ENCODE measurements around the gene AGTPBP1. TPM values are rescaled to one million over a fixed set of nuclear protein-coding genes. Genes with fewer than 3 reads are reported as not detected.
A peak's percentile ranks its signal among the peaks of the same experiment; 100 is the strongest.
"Not testable (repeated sequence)": the region's sequence is repeated elsewhere in the genome, so short reads cannot be mapped to it uniquely, and the experiment has no call there.

The AGTPBP1 gene
- total and polyA plus RNA-seq, 5 experiments from 2014 or later, result 24.8 to 67.8 (median 46.3) TPM

DNA sequence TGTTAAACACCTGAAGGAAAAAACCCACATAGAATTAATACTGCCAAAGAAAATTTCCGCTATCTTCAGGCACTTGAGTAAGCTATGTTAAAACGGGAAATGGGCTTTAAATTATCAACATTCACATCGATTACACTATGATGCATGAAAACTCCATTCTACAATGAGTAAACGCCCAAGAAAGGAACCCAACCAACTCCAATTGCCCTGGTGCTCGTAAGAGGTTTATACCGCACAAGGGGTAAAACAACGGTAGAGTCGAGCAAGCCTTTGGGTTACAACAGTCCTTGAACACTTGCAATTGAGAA lies 1.0 kb downstream of the AGTPBP1 start:
- POLR2A ChIA-PET, result interaction anchor here (1.3 to 4.6 kb wide), 2 partner anchors 11 to 18 kb away, joined by 4 to 45 read pairs; no protein-coding TSS in a partner anchor

GRCh38 chr9:85738509-85738908 lies 3.2 kb downstream of the AGTPBP1 start:
- H3K4me1 Mint-ChIP-seq, result peaks cover 9 to 58% (median 50%) of the 10 kb centered on the region in 4 donors
- peaks cover 0 to 4% (median 3%) of the 10 kb centered on the region in 3 donors for H3K36me3 Mint-ChIP-seq
- H3K9me3 Mint-ChIP-seq, result peaks cover 0 to 2% (median 0%) of the 10 kb centered on the region in 9 donors
- POLR2A ChIA-PET, result interaction anchor here (1.6 to 4.6 kb wide), 2 partner anchors 15 to 18 kb away, joined by 4 to 45 read pairs; no protein-coding TSS in a partner anchor
- no peak for DNase-seq
- H3K27ac Mint-ChIP-seq, result peak overlapping the region in 1 of 10 donors; percentile 31
- H3K4me3 Mint-ChIP-seq, result peak overlapping the region in 4 of 10 donors; percentile 8 to 40 (median 15)
- ATAC-seq, result no peak
- H3K27me3 Mint-ChIP-seq, result no peaks in the 10 kb centered on the region

More for the DNA sequence above, 1.0 kb downstream of the AGTPBP1 start:
- no peak for ATAC-seq
- peak overlapping the region; percentile 89 to 99 (median 97) for H3K27ac Mint-ChIP-seq
- DNase-seq, result no peak
- H3K4me3 Mint-ChIP-seq, result peak overlapping the region; percentile 85 to 99 (median 92)
- no peaks in the 10 kb centered on the region for H3K9me3 Mint-ChIP-seq
- no peaks in the 10 kb centered on the region for H3K27me3 Mint-ChIP-seq
- H3K4me1 Mint-ChIP-seq, result peaks cover 6 to 56% (median 36%) of the 10 kb centered on the region in 4 donors
- H3K36me3 Mint-ChIP-seq, result peaks cover 0 to 3% (median 0%) of the 10 kb centered on the region in 3 donors

GRCh38 chr9:85737671-85738070 lies 4.1 kb downstream of the AGTPBP1 start:
- Mint-ChIP-seq H3K27me3 (no peaks in the 10 kb centered on the region), H3K9me3 (peaks cover 0 to 3% (median 0%) of the 10 kb centered on the region in 9 donors), H3K4me3 (peak overlapping the region in 1 of 10 donors; percentile 20), H3K27ac (no peak overlapping the region), H3K36me3 (peaks cover 3 to 8% (median 4%) of the 10 kb centered on the region in 3 donors), H3K4me1 (peaks cover 16 to 60% (median 53%) of the 10 kb centered on the region in 4 donors)
- DNase-seq (no peak), ATAC-seq (no peak)
- POLR2A ChIA-PET, result interaction anchor here (4.6 kb wide), 1 partner anchor 14 kb away, joined by 45 read pairs; no protein-coding TSS in a partner anchor

- no peak overlapping the region for H3K4me3 Mint-ChIP-seq
- POLR2A ChIA-PET, result no interaction called here
- H3K36me3 Mint-ChIP-seq, result peaks cover 4 to 5% (median 4%) of the 10 kb centered on the region in 3 donors
- DNase-seq, result no peak
- H3K27me3 Mint-ChIP-seq, result no peaks in the 10 kb centered on the region
- ATAC-seq, result no peak
- H3K4me1 Mint-ChIP-seq, result peaks cover 22 to 79% (median 71%) of the 10 kb centered on the region in 4 donors
- H3K9me3 Mint-ChIP-seq, result peaks cover 0 to 8% (median 0%) of the 10 kb centered on the region in 9 donors
- H3K27ac Mint-ChIP-seq, result peak overlapping the region in 1 of 10 donors; percentile 49
Observed at GRCh38 chr9:85730916-85731630, 10.7 kb downstream of the AGTPBP1 start.

- ATAC-seq, result no peak
- DNase-seq, result no peak
- H3K27me3 Mint-ChIP-seq, result no peaks in the 10 kb centered on the region
- peak overlapping the region in 6 of 10 donors; percentile 1 to 77 (median 48) for H3K27ac Mint-ChIP-seq
- POLR2A ChIA-PET, result interaction anchor here (1.5 kb wide), 1 partner anchor 11 kb away, joined by 4 read pairs; no protein-coding TSS in a partner anchor
- H3K36me3 Mint-ChIP-seq, result peaks cover 4 to 5% (median 4%) of the 10 kb centered on the region in 3 donors
- peaks cover 25 to 84% (median 70%) of the 10 kb centered on the region in 4 donors for H3K4me1 Mint-ChIP-seq
- H3K9me3 Mint-ChIP-seq, result peaks cover 0 to 8% (median 0%) of the 10 kb centered on the region in 9 donors
- H3K4me3 Mint-ChIP-seq, result peak overlapping the region in 2 of 10 donors; percentile 0 to 46
Observed at GRCh38 chr9:85729882-85730281, 11.9 kb downstream of the AGTPBP1 start.

GRCh38 chr9:85727500-85727899 lies 14.3 kb downstream of the AGTPBP1 start:
- H3K9me3 Mint-ChIP-seq, result peaks cover 0 to 5% (median 0%) of the 10 kb centered on the region in 9 donors
- ATAC-seq (no peak), DNase-seq (no peak)
- H3K36me3 Mint-ChIP-seq, result peaks cover 0 to 3% (median 3%) of the 10 kb centered on the region in 3 donors
- H3K4me1 Mint-ChIP-seq, result peaks cover 28 to 87% (median 73%) of the 10 kb centered on the region in 4 donors
- POLR2A ChIA-PET, result interaction anchor here (0.6 kb wide), 1 partner anchor 12 kb away, joined by 3 read pairs; no protein-coding TSS in a partner anchor
- H3K27ac Mint-ChIP-seq, result peak overlapping the region in 4 of 10 donors; percentile 11 to 62 (median 38)
- H3K4me3 Mint-ChIP-seq, result no peak overlapping the region
- H3K27me3 Mint-ChIP-seq, result no peaks in the 10 kb centered on the region

GRCh38 chr9:85726737-85727136 lies 15.0 kb downstream of the AGTPBP1 start:
- Mint-ChIP-seq H3K27me3 (no peaks in the 10 kb centered on the region), H3K4me1 (peaks cover 32 to 89% (median 76%) of the 10 kb centered on the region in 4 donors), H3K36me3 (peaks cover 0 to 8% (median 8%) of the 10 kb centered on the region in 3 donors), H3K9me3 (peaks cover 0 to 5% (median 0%) of the 10 kb centered on the region in 9 donors), H3K27ac (peak overlapping the region in 5 of 10 donors; percentile 26 to 67 (median 52)), H3K4me3 (peak overlapping the region in 1 of 10 donors; percentile 46)
- no peak for DNase-seq
- POLR2A ChIA-PET, result no interaction called here
- ATAC-seq, result no peak

GRCh38 chr9:85723215-85723614 lies 18.5 kb downstream of the AGTPBP1 start:
- Mint-ChIP-seq H3K9me3 (peaks cover 0 to 15% (median 2%) of the 10 kb centered on the region in 9 donors), H3K4me3 (peak overlapping the region; percentile 31 to 80 (median 70)), H3K27ac (peak overlapping the region; percentile 82 to 95 (median 93)), H3K27me3 (no peaks in the 10 kb centered on the region), H3K4me1 (peaks cover 28 to 88% (median 63%) of the 10 kb centered on the region in 4 donors), H3K36me3 (peaks cover 0 to 11% (median 8%) of the 10 kb centered on the region in 3 donors)
- ATAC-seq (peak; percentile 91 to 92), DNase-seq (peak; percentile 38 to 91 (median 73))
- POLR2A ChIA-PET, result interaction anchor here (0.6 to 3.7 kb wide), 5 partner anchors 17 to 559 kb away, joined by 3 to 45 read pairs (median 4); partner anchors contain the start of genes AGTPBP1 and ISCA1

GRCh38 chr9:85719411-85719810 lies 22.3 kb downstream of the AGTPBP1 start:
- H3K4me1 Mint-ChIP-seq, result peaks cover 35 to 86% (median 69%) of the 10 kb centered on the region in 4 donors
- ATAC-seq, H3K27me3 Mint-ChIP-seq, DNase-seq, H3K4me3 Mint-ChIP-seq: not testable (repeated sequence)
- H3K27ac Mint-ChIP-seq, result peak overlapping the region in 4 of 10 donors; percentile 29 to 72 (median 56)
- peaks cover 0 to 15% (median 2%) of the 10 kb centered on the region in 9 donors for H3K9me3 Mint-ChIP-seq
- POLR2A ChIA-PET, result interaction anchor here (1.4 kb wide), 1 partner anchor 20 kb away, joined by 4 read pairs; no protein-coding TSS in a partner anchor
- peaks cover 0 to 11% (median 8%) of the 10 kb centered on the region in 3 donors for H3K36me3 Mint-ChIP-seq

DNA sequence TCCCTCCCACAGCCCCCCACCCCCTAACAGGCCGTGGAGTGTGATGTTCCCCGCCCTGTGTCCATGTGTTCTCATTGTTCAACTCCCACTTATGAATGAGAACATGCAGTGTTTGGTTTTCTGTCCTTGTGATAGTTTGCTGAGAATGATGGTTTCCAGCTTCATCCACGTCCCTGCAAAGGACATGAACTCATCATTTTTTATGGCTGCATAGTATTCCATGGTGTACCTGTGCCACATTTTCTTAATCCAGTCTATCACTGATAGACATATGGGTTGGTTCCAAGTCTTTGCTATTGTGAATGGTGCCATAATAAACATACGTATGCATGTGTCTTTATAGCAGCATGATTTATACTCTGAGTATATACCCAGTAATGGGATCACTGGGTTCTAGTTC lies 23.9 kb downstream of the AGTPBP1 start:
- POLR2A ChIA-PET, ATAC-seq, H3K27me3 Mint-ChIP-seq, DNase-seq: not testable (repeated sequence)
- peaks cover 27 to 77% (median 60%) of the 10 kb centered on the region in 4 donors for H3K4me1 Mint-ChIP-seq
- peak overlapping the region in 1 of 10 donors; percentile 13 for H3K4me3 Mint-ChIP-seq
- peaks cover 0 to 15% (median 2%) of the 10 kb centered on the region in 9 donors for H3K9me3 Mint-ChIP-seq
- H3K36me3 Mint-ChIP-seq, result peaks cover 0 to 11% (median 10%) of the 10 kb centered on the region in 3 donors
- peak overlapping the region in 2 of 10 donors; percentile 53 to 72 for H3K27ac Mint-ChIP-seq

GRCh38 chr9:85717220-85717619 lies 24.5 kb downstream of the AGTPBP1 start:
- Mint-ChIP-seq H3K4me1 (peaks cover 23 to 74% (median 54%) of the 10 kb centered on the region in 4 donors), H3K9me3 (peaks cover 0 to 15% (median 2%) of the 10 kb centered on the region in 9 donors), H3K27me3 (no peaks in the 10 kb centered on the region), H3K36me3 (peaks cover 0 to 8% (median 8%) of the 10 kb centered on the region in 3 donors), H3K27ac (peak overlapping the region in 5 of 10 donors; percentile 33 to 70 (median 59)), H3K4me3 (peak overlapping the region in 2 of 10 donors; percentile 13 to 43)
- DNase-seq (no peak), ATAC-seq (no peak)
- POLR2A ChIA-PET, result no interaction called here

All from naive thymus-derived CD8-positive, alpha-beta T cell (primary cell).